ENCODE results near the gene CALN1.

- TF ChIP-seq POLR2A (IDR thresholded peaks at IDR 0.05; ENCODE audit: low read depth) (no peak), CTCF (IDR thresholded peaks at IDR 0.05) (no peak)
Observed at GRCh38 chr7:71772779-71773178, 639.4 kb downstream of the CALN1 start.
